Fibroblast of skin of right quadriceps (primary cell): Measurements from ENCODE around the gene TDRD7.
A peak's percentile ranks its signal among the peaks of the same experiment; 100 is the strongest.

Source experiments
- DNase-seq: peaks from one replicate; pipeline ENCODE4 v3.0.0-alpha.2; 2013

TDRD7 gene

GRCh38 chr9:97411789-97412625, at the start of gene TDRD7:
Gene TDRD7, plus strand, starts transcription at chr9:97412096. Its CDS starts 16,370 bp downstream, at chr9:97428466.
- peak; percentile 62 for DNase-seq

DNA sequence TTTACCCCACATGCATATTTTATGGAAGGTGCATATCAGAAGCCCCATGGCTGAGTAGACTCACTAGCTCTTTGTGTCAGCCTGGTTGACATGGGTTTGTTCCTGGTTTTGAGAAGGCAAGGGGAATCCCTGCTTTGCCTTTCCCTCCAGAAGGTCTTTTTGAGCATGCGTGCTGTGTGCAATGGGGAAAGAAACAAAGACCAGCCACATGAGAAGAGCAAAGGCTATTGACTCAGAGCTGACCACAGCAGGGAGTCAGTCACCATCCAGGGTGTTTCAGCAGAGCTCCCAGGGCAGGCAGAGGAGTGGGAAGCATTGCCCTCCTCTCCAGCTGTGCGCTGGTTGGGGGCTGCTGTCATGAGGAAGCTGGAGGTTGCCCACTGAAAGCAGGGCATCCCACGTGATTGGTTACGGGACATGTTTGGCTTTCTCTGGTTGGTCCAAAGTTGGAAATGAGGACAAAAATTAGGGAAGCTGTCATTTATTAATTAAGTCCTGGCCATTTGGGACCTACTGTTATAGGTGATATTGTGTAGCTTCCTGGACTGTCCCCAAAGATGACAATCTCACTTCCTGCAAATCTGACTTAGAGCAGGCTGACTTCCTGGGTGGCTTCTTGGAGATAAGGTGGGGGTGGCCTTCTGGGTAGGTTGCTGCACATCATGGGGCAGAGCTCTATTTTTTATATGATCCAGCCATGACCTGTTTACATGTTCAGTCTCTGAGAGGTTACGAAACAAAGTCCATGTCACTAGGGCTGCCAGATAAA, 48.9 kb upstream of the TDRD7 start:
- no peak for DNase-seq

DNA sequence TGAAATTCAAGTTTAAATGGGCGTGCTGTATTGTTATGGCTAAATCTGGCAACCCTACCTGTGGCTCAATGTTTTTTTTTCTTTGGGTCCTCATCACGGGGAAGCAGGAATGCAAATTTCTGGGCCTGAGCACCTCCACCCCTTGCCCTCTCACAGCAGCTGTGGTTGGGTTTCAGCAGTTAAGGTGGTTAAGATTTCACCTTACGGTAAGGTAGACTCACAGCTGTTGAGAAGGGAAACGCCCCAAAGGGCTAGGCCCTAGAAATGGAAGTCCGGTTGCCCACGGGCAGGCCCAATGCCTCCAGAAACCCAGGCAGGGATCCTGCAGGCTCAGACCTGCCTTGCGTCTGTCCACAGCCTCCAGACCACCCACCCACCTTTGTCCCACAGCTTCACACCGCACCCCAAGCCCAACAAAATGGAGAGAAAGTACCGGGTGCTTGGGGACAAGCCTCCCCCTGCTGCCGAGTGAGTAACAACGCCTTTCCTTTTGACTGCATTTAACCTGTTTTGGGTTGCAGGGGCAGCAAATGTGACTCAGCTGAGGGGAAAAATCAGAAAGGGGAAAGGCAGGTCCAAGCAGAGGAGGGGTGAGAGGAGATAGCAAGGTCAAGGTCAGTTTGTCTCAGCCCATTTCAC, 48.1 kb upstream of the TDRD7 start:
- DNase-seq = no peak

DNA sequence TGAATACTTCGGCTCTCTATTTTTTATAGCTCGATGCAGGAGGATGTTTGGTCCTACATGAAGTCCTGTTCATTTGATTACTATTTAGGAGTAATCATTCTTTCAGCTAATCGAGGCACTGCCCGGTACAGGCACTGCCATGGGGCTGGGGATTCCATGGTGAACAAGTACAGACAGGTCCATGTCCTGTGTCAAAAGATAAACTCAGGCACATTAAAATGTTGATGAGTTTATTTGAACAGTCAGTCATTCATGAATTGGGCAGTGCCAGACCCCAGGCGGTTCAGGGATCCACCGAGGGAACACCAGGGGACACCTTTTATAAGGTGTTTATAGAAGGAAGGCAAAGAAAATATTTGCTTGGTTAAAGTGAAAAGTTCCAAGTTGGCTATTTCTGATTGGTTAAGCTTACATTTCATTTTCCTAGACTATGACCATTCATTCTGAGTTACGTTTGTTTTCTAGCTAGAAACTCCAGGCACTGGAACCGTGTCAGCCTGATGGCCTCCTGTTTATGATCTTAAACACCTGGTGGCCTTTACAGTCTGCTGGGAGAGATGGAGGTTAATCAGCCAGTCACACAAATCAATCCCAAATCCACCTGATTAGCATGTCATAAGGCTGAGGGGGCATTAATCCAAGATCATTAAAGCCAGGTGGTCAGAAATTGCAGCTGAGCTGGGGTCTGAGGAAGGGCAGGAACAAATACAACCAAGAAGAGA, 47.0 kb upstream of the TDRD7 start:
- no peak for DNase-seq

GRCh38 chr9:97365634-97366033, 46.3 kb upstream of the TDRD7 start:
- no peak for DNase-seq

DNA sequence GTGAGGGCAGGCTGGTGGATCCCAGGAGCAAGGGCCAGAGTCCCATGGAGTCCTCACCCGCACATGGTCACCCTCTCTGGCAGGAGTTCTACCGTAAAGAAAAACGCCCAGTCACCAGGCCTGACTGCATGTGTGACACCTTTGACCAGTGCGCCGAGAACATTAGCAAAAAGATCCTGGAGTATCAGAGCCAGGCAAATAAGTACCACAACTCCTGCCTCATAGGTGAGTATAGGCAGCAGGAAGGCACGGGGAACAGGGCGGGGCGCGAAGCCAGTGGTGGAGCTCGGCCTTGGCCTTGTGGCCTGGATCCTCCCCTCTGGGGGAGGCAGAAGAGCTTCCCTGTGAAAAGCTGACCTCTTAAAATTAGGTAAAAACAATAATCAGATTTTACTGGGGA, 45.4 kb upstream of the TDRD7 start:
- DNase-seq = no peak

DNA sequence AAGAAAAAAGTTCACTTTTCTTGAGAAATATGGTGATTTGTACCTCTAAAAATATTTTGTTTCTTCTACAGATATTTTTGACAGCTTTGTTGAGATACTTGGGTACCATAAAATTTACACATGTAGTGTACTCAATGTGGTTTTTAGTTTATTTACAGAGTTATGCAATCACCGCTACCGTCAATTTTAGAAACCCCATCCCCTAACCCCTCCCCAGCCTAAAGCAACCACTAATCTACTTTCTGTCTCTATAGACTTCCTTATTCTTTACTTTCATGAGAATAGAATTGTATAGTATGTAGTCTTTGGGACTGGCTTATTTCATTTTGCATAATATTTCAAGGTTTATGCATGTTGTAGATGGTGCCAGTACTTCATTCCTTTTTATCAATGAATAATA, 45.0 kb upstream of the TDRD7 start:
- no peak for DNase-seq

DNA sequence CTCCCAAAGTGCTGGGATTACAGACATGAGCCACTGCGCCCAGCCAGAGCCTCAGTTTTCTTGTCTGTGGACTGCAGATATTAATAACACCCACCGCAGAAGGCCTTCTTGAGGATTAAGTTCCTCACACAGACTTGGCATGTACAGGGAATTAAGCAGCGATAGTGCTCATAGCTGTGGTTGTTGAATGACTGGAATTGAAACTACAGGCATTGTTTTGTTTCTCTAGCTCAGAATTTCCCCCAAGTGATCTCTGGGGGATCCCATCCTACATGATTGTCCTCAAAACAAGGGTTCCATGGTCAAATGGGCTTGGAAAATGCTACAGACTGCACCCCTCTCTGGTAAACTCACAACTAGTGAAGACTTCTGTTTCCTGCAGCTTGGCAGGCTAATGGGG, 44.2 kb upstream of the TDRD7 start:
- DNase-seq = no peak

- DNase-seq = no peak
These were observed 42.9 kb upstream of the TDRD7 start for GRCh38 chr9:97368964-97369363.

DNA sequence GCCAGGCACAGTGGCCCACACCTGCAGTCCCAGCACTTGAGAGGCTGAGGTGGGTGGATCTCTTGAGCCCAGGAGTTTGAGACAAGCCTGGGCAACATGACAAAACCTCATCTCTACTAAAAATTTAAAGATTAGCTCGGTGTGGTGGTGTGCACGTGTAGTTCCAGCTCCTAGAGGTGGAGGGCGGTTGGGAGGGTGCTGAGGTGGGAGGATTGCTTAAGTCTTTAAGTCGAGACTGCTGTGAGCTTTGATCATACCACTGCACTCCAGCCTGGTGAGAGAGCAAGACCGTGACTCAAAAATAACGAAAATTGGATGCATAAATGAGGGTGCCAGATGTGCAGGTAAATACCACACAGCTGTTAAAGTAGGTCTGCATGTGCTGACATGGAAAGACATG, 39.3 kb upstream of the TDRD7 start:
- DNase-seq = no peak

DNA sequence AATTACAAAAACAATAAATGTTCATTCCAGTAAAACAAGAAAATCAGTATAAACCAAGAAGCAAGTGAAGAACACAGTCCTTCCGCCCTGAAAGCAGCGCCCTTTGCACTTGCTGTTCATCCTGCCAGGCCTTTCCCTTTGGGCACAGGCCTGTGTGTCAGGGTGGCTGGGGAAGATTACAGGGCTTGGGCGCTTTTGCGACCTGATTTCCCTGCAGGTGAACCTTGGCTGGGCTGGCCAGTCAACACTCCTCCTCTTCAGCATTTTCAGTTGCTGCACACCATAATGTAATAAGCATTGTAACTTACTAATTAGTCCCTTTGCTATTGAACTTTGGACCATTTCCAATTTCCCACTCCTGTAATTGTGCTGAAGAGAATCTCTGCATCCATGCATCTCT, 38.6 kb upstream of the TDRD7 start:
- DNase-seq = no peak

- DNase-seq = no peak
These were observed 37.1 kb upstream of the TDRD7 start for GRCh38 chr9:97374811-97375210.

GRCh38 chr9:97376902-97377301, 35.0 kb upstream of the TDRD7 start:
- no peak for DNase-seq

DNA sequence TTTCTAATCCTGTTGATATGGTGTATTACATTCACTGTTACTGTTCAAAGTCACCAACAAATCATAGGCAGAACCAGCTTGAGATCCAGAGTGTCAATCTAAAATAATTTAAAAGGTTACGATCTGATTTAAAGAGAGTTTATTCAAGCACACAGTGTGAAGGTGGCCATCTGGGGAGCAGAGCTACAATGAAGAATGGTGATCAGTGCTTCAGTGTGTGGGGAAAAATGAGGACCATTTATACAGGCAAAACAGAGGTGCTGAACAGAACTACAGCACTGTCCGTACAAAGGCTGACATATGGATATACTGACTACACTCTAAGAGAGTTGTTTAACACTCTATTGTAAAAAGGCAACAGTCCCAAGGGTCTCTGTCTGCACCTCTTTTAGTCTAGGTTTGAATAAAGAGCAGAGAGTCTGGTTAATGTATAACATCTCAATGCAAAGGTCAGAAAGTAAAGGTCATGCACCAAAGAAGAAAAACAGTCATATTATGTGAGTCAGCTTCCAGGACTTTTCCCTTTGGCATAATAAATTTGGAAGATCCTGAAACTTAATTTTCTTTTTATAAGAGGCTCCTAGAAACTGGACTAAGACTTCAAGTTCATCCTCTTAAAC, 29.7 kb upstream of the TDRD7 start:
- no peak for DNase-seq

GRCh38 chr9:97384406-97385262, 27.3 kb upstream of the TDRD7 start:
- no peak for DNase-seq

GRCh38 chr9:97385626-97386264, 26.2 kb upstream of the TDRD7 start:
- DNase-seq = no peak

GRCh38 chr9:97386265-97386633, 25.6 kb upstream of the TDRD7 start:
- DNase-seq = no peak

- peak; percentile 57 for DNase-seq
These were observed 25.0 kb upstream of the TDRD7 start for GRCh38 chr9:97386733-97387503.

- no peak for DNase-seq
These were observed 24.4 kb upstream of the TDRD7 start for GRCh38 chr9:97387504-97387886.

- DNase-seq = no peak
These were observed 23.8 kb upstream of the TDRD7 start for GRCh38 chr9:97387936-97388684.
